ENCODE data around the gene SECISBP2L.

SECISBP2L gene

GRCh38 chr15:49058559-49058958 lies 12.3 kb upstream of the SECISBP2L start:
- no peak for DNase-seq (ENCODE audit: low spot score)

DNA sequence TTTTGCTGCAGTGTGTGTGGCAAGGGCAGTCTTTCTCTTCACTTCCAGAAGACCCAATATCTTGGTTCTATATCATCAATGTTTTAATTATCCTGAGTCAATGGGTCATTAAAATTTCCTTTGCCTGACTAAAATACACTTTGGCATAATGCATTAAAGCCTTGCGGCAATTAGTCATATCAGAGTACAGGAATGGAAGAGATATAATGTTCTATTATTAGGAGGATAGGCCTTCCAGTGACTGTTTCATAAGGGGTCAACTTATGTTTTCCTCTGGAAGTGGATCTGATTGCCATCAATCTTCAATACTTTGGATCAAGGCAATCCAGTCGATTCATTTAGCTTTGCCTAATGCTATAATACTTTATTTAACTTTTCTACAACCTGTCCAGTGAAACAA lies 9.4 kb upstream of the SECISBP2L start:
- DNase-seq (ENCODE audit: low spot score): no peak

- no peak for DNase-seq (ENCODE audit: low spot score)
Observed at GRCh38 chr15:49052662-49053061, 6.4 kb upstream of the SECISBP2L start.

DNA sequence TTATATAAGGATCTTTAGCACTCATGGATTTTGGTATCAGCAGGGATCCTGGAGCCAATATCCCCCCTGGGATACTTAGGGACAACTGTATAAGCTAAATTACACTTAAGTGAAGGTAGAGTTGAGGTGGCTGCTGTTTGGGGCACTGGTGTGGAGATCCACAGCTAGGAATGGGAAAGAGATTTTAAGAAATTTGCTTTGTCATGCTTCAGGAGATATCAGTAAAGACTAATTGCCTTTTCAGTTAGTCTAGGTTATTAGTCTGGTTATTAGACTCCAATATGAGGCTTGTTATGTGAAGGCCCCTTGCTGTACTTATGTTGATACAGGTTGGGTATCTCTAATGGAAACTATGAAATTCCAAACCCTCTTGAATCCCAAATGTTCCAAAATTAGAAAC lies 1.2 kb upstream of the SECISBP2L start:
- no peak for DNase-seq (ENCODE audit: low spot score)

DNA sequence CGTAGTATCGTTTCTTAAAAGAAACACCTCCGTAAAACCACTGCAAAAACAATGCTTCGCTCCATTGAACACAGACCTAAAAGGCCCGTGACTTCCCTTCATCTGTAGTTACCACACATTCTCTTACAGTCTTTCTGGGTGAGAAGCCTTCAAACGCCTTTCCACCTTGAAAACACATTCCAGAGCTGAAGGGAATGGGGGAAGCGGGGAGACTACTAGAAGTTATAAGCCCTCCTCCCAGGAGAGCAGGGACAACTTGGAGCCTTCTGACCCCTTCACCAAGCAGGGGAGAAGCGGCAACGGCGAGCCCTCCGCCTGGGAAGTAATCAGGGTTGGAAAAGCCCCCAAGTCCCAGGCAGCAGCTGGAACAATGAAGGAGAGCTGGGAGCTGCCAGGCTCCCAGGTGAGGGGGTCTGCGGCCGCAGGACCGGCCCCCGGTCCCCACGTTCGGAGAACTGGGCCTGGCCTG lies 461 bp downstream of the SECISBP2L start:
- DNase-seq (ENCODE audit: low spot score): peak; percentile 30

DNA sequence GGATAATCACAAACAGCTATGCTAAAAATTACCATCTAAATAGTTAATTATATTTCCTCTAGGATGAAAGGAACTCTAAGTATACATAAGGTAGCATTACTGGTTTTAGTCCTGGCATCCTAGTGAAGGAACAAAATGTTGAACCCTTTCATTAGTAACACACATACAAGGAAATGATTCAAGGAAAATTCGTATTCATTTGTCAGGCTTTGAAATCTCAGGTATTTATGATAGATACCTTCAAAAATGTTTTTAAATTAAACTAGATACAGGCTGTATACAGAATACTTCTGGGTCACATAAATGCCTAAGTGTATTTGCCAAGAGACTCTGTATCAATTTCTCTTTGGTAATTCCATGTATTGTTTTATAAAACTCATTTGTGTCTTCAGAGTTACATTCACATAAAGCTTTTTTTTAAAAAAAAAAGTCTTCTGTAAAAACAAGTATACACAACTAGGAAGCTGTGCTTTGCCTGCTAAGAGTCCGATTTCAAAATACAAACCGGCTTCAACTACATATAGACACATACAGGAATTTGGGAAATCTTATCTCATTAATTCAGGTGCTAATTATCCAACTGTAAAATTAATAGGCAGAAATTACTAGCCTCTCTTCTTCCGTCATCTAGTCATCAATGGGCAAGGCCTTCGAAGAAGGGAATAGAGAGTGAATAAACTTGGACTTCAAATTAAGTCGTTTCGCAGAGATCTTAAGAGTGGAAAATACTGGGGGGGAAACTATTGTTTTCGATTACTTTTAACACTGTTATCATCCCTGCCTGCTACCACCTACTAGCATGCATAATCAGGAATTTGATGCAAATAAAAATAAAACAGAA lies 1.3 kb downstream of the SECISBP2L start:
- no peak for DNase-seq (ENCODE audit: low spot score)

- DNase-seq (ENCODE audit: low spot score): no peak
Observed at GRCh38 chr15:49044002-49044401, 2.2 kb downstream of the SECISBP2L start.

- DNase-seq (ENCODE audit: low spot score): no peak
Observed at GRCh38 chr15:49042165-49042564, 4.1 kb downstream of the SECISBP2L start.

DNA sequence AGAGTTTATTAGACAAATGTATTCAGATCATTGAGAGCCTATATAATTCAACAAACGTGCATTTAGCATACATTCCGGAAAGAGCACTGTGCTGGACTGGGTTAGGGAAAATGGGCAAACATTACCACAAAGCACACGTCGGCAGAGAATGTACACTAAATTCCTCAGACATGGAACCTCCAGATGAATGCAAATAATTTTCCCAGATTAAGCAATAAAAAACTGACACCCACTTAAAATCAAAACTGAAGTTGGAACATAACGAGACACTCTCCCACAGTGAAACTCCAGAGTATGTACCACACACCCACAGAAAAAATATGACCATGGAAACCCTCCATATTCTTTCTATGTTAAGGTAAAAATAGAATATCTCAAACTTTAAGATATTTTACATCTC lies 4.8 kb downstream of the SECISBP2L start:
- no peak for DNase-seq (ENCODE audit: low spot score)

DNA sequence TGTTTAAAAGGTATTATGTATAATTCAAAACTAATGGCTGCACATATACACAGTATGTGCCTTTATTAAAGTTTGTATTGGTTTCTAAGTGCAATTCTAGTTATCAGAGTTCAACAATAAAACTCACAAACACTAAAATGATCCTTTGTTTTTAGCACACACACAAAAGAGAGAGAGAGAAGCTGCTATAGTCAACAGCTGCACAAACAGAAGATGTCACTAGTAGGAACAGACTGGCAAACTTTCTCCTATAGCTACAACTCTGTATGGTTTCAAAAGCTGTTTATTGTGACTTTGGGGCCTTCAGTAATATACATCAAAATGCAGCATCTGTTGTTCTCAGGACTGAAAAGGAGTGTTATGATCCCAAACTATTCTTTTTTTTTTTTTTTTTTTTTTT lies 6.1 kb downstream of the SECISBP2L start:
- DNase-seq (ENCODE audit: low spot score): no peak

GRCh38 chr15:49038382-49038781 lies 7.9 kb downstream of the SECISBP2L start:
- DNase-seq (ENCODE audit: low spot score): no peak

GRCh38 chr15:49037546-49037940 lies 8.7 kb downstream of the SECISBP2L start:
- no peak for DNase-seq (ENCODE audit: low spot score)

GRCh38 chr15:49036650-49037545 lies 9.3 kb downstream of the SECISBP2L start:
- no peak for DNase-seq (ENCODE audit: low spot score)

- no peak for DNase-seq (ENCODE audit: low spot score)
Observed at GRCh38 chr15:49035825-49036224, 10.4 kb downstream of the SECISBP2L start.

GRCh38 chr15:49032601-49033145 lies 13.6 kb downstream of the SECISBP2L start:
- no peak for DNase-seq (ENCODE audit: low spot score)

GRCh38 chr15:49031804-49032203 lies 14.4 kb downstream of the SECISBP2L start:
- no peak for DNase-seq (ENCODE audit: low spot score)

DNA sequence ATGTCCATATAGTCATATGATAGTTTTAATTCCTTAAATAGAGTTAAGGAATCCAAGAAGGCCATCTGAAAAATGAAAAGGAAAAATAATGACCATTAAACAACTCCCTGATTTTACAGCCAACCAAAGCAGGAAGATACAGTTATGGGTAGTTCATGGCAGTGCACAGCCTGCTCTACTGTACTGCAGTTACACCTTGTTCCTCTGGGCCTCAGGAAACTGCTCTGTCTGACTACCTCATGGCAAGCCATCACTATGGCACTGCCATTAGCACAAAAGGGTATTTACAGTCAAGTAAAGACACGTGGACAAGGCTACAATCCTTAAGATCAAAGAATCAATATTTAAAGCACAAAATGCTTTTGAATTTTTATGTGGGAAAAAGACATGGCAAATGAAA lies 19.5 kb downstream of the SECISBP2L start:
- DNase-seq (ENCODE audit: low spot score): no peak

- no peak for DNase-seq (ENCODE audit: low spot score)
Observed at GRCh38 chr15:49024840-49025239, 21.4 kb downstream of the SECISBP2L start.

- DNase-seq (ENCODE audit: low spot score): no peak
Observed at GRCh38 chr15:49023354-49023753, 22.9 kb downstream of the SECISBP2L start.

- DNase-seq (ENCODE audit: low spot score): no peak
Observed at GRCh38 chr15:49015896-49016295, 30.4 kb downstream of the SECISBP2L start.

DNA sequence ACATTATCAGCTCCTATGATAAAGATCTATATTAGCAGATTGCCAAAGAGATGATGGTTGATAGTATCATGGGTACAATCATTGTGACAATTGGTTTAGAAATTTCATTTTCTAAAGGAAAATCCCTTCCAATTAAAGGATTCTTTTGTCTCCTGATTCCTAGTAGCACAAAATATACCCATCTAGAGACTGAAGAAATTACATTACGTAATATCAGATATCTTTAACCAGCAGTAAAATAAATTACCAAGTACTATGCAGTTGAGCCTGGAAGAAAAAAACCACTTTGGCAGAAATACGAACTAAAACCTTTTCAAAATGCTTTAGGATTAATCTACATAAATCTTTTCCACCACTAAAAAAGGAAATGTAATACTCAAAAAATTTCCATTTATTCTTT lies 46.9 kb downstream of the SECISBP2L start:
- DNase-seq (ENCODE audit: low spot score): no peak

DNA sequence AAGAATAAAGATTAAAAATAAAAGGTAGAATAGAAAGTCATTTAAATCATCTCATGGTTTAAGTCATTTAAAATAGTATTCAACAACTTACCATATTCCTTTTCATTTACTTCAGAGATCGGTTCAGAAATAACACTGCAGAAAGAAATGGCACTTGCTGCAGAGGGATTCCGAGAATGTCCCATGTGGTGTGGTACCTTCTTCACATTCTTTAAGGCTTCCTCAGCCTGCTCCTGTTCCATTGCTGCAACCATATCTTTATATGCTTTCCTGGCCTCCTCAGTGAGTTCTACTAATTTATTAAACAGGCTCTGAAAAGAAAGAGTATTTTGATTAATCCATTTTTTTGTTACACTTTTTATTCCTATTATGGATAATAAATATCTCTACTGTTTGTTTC lies 50.0 kb downstream of the SECISBP2L start:
- no peak for DNase-seq (ENCODE audit: low spot score)

GRCh38 chr15:48993380-48993779 lies 52.9 kb downstream of the SECISBP2L start:
- no peak for DNase-seq (ENCODE audit: low spot score)
